ENCODE measurements around the gene PTPN13. TPM values are rescaled to one million over a fixed set of nuclear protein-coding genes. Genes with fewer than 3 reads are reported as not detected.

PTPN13 gene
- total RNA-seq, 3 donors from 2014 or later, result 36.3 to 49.6 (median 41.3) TPM

DNA sequence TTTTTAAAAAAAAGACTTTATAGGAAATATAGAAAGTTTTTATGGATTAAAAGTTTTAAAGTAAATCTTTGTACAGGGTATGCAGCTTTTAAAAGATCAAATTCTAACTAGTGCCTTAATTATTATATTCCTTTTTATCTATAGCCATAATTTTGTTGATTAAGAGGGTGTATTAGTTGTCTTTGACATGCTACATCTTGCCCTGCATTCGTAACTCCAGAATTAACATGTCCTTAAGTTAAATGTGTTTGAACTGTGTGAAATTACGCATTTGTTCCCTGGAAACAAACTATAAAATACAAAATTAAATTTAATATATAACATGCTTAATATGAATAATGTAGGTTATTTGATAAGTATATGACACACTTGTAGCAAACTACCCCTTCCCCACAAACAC, 66.3 kb downstream of the PTPN13 start:
- H3K27ac ChIP-seq, result no peak overlapping the region
- H3K4me1 ChIP-seq, result no peaks in the 10 kb centered on the region
- H3K4me3 ChIP-seq, result no peak overlapping the region
- H3K36me3 ChIP-seq, result no peaks in the 10 kb centered on the region
- no peak for DNase-seq (ENCODE audit: low spot score in 2 of 2)
- no peaks in the 10 kb centered on the region for H3K9me3 ChIP-seq
- TF ChIP-seq, protein P1, sequence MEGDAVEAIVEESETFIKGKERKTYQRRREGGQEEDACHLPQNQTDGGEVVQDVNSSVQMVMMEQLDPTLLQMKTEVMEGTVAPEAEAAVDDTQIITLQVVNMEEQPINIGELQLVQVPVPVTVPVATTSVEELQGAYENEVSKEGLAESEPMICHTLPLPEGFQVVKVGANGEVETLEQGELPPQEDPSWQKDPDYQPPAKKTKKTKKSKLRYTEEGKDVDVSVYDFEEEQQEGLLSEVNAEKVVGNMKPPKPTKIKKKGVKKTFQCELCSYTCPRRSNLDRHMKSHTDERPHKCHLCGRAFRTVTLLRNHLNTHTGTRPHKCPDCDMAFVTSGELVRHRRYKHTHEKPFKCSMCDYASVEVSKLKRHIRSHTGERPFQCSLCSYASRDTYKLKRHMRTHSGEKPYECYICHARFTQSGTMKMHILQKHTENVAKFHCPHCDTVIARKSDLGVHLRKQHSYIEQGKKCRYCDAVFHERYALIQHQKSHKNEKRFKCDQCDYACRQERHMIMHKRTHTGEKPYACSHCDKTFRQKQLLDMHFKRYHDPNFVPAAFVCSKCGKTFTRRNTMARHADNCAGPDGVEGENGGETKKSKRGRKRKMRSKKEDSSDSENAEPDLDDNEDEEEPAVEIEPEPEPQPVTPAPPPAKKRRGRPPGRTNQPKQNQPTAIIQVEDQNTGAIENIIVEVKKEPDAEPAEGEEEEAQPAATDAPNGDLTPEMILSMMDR (IDR thresholded peaks at IDR 0.05), result no peak
- TF ChIP-seq POLR2AphosphoS5 (IDR thresholded peaks at IDR 0.05) (no peak), POLR2A (IDR thresholded peaks at IDR 0.05) (no peak)
- no peaks in the 10 kb centered on the region for H3K27me3 ChIP-seq
- intact Hi-C loops (cut with DNase I; ENCODE audit: low total_unique reads), result no loop called here

DNA sequence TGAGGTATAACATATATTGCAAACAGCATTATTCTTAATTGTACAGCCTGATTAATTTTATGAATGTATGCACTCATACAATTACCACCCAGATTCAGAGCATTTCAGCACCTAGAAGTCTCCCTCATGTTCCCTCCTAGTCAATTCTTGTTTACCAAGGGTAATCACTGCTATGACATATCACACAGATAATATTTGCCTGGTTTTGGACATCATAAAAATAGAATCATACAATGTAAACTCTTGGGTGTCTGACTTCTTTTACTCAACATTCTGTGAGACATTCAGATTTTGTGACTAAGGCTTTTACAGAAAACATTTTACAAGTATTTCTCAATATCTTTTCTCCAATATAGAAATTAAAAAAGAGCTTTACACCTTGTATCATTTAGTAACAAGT, 66.9 kb downstream of the PTPN13 start:
- DNase-seq (ENCODE audit: low spot score in 2 of 2), result no peak
- no peak overlapping the region for H3K4me3 ChIP-seq
- H3K9me3 ChIP-seq, result no peaks in the 10 kb centered on the region
- intact Hi-C loops (cut with DNase I; ENCODE audit: low total_unique reads), result no loop called here
- no peaks in the 10 kb centered on the region for H3K36me3 ChIP-seq
- no peak for TF ChIP-seq POLR2A (IDR thresholded peaks at IDR 0.05)
- no peak overlapping the region for H3K27ac ChIP-seq
- H3K4me1 ChIP-seq, result no peaks in the 10 kb centered on the region
- no peaks in the 10 kb centered on the region for H3K27me3 ChIP-seq

DNA sequence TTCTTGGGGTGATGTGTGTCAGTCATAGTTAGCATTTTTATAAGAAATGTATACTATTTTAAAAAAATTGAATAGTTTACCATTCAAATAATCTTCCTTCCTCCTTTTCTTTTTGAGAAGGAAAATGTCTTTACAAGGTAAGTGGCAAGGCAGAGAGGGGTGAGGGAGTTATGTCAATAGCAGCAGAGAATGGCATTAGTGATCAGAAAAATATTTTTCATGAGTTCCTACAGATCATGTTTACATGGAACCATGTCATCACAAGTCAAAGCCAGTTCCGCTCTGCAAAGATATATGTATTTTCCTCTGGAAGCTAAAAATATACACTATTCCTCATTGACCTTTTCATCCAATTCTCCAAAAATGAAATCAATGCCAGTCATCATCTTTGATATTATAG, 67.3 kb downstream of the PTPN13 start:
- no peak for DNase-seq (ENCODE audit: low spot score in 2 of 2)
- intact Hi-C loops (cut with DNase I; ENCODE audit: low total_unique reads), result no loop called here
- TF ChIP-seq POLR2AphosphoS5 (IDR thresholded peaks at IDR 0.05) (no peak), POLR2A (IDR thresholded peaks at IDR 0.05) (no peak)
- TF ChIP-seq, protein P1 (IDR thresholded peaks at IDR 0.05), result no peak
- H3K4me3 ChIP-seq, result no peak overlapping the region
- H3K9me3 ChIP-seq, result no peaks in the 10 kb centered on the region
- no peaks in the 10 kb centered on the region for H3K4me1 ChIP-seq
- no peaks in the 10 kb centered on the region for H3K36me3 ChIP-seq
- H3K27me3 ChIP-seq, result no peaks in the 10 kb centered on the region
- no peak overlapping the region for H3K27ac ChIP-seq

DNA sequence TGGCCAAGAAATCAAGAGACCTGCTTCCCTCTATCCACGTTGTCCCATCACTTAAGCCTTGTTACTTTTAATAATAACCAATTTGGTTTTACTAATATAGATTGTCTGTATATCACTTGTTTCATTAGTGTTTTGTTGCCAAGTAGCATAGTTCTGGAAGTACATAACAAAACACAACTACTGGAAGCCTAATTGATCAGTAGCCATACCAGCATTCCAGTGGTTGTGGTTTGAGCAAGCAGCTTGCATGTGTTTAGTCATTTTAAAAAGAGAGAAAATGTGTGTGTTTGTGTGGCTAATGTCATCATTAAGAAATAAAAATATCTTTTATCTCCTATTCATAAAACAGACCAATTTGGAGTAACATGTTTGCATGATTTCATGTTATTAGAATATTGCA, 70.8 kb downstream of the PTPN13 start:
- Histone ChIP-seq H3K4me3 (no peak overlapping the region), H3K4me1 (no peaks in the 10 kb centered on the region)
- intact Hi-C loops (cut with DNase I; ENCODE audit: low total_unique reads), result no loop called here

DNA sequence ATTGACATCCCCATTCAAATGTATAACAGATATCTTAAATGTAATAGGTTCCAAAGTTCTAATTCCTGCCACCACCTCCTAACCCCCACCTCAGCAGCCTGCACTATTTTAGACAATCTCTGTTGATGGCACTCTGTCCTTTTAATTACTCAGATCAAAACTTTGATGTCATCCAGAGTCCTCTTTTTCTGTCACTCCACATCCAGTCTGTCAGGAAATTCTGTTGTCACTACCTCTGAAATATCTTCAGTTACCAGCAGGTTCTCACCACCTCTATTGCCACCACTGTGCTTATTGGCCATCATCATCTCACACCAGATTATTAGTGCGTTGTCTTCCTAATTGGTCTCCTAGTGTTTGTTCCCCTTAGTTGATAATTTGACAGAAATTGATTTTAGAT, 76.2 kb downstream of the PTPN13 start:
- Histone ChIP-seq H3K4me3 (no peak overlapping the region), H3K27ac (no peak overlapping the region), H3K36me3 (no peaks in the 10 kb centered on the region), H3K4me1 (no peaks in the 10 kb centered on the region), H3K9me3 (no peaks in the 10 kb centered on the region), H3K27me3 (no peaks in the 10 kb centered on the region)
- DNase-seq (ENCODE audit: low spot score in 2 of 2), result no peak
- intact Hi-C loops (cut with DNase I; ENCODE audit: low total_unique reads), result no loop called here
- TF ChIP-seq, protein P1 (IDR thresholded peaks at IDR 0.05), result no peak
- TF ChIP-seq POLR2A (IDR thresholded peaks at IDR 0.05), result no peak
- TF ChIP-seq POLR2AphosphoS5 (IDR thresholded peaks at IDR 0.05), result no peak

More for the DNA sequence above, 70.8 kb downstream of the PTPN13 start:
- Histone ChIP-seq H3K36me3 (no peaks in the 10 kb centered on the region), H3K27me3 (no peaks in the 10 kb centered on the region), H3K9me3 (no peaks in the 10 kb centered on the region), H3K27ac (no peak overlapping the region)
- no peak for DNase-seq (ENCODE audit: low spot score in 2 of 2)
- TF ChIP-seq POLR2AphosphoS5 (IDR thresholded peaks at IDR 0.05), result no peak
- TF ChIP-seq POLR2A (IDR thresholded peaks at IDR 0.05), result no peak
- TF ChIP-seq, protein P1 (IDR thresholded peaks at IDR 0.05), result no peak

DNA sequence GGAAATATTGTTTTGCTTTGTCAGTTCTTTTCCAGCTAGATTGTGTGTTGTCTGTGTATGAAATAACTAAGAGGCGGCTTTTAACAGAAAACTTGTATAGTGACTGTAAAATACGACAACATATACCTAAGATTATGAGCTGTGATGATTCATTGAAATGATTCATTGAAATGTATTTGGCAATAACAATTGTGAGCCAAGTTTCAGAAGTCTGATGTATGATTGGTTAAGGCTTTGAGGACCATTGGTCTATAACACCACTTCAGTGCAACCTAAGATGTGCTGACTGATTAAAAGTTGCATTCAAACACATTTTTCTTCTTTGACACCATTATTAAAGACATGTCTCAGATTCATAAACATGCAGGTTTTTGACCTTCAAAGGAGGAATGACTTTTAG, 76.6 kb downstream of the PTPN13 start:
- Histone ChIP-seq H3K4me1 (no peaks in the 10 kb centered on the region), H3K9me3 (no peaks in the 10 kb centered on the region), H3K36me3 (no peaks in the 10 kb centered on the region), H3K4me3 (no peak overlapping the region), H3K27ac (no peak overlapping the region), H3K27me3 (no peaks in the 10 kb centered on the region)
- TF ChIP-seq POLR2AphosphoS5 (IDR thresholded peaks at IDR 0.05) (no peak), POLR2A (IDR thresholded peaks at IDR 0.05) (no peak)
- TF ChIP-seq, protein P1 (IDR thresholded peaks at IDR 0.05), result no peak
- DNase-seq (ENCODE audit: low spot score in 2 of 2), result no peak
- intact Hi-C loops (cut with DNase I; ENCODE audit: low total_unique reads), result no loop called here

Data from breast epithelium (tissue), 4 donors.